Measurements from ENCODE around the gene DUOX1.

- TF ChIP-seq POLR2A (IDR thresholded peaks at IDR 0.05; ENCODE audit: low read depth, low read length) (no peak), TAF1 (IDR thresholded peaks at IDR 0.05; ENCODE audit: borderline replicate concordance, low read depth, low read length) (no peak), POLR2AphosphoS5 (IDR thresholded peaks at IDR 0.05; ENCODE audit: low read depth, low read length) (no peak)
These were observed 17.0 kb upstream of the DUOX1 start for GRCh38 chr15:45112591-45113379.

Data from GM12892 (cell line).